Bone marrow (tissue), 2 donors: ENCODE results near the gene CCDC178.
"Not testable (repeated sequence)": the region's sequence is repeated elsewhere in the genome, so short reads cannot be mapped to it uniquely, and the experiment has no call there.

ENCODE experiments used
- DNase-seq, 2 donors: peaks; one replicate each; lab custom pipeline; 2025; lab: John Stamatoyannopoulos, UW

Gene CCDC178

DNA sequence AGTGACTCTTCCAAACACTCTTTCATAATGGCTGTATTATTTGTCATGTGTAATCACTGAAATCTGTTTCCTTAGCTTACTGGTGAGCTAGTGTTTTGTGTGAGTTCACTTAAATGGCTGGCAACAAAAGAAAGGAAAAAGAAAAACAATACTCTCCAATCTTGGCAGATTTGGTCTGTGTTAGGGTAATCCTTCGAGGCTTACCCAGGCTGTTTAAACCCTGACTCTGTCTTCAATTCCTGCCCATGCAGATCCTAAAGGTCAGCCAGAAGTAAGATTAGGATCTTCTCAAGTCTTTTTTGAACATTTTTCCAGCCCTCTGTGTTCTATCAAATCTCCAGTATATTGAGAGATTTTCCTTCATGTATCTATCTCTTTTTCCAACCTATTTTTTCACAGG lies 85.3 kb downstream of the CCDC178 start:
- no peak for DNase-seq

- DNase-seq = no peak
Observed at GRCh38 chr18:33350256-33350655, 90.3 kb downstream of the CCDC178 start.

GRCh38 chr18:33339733-33340132 lies 100.8 kb downstream of the CCDC178 start:
- not testable (repeated sequence) for DNase-seq

DNA sequence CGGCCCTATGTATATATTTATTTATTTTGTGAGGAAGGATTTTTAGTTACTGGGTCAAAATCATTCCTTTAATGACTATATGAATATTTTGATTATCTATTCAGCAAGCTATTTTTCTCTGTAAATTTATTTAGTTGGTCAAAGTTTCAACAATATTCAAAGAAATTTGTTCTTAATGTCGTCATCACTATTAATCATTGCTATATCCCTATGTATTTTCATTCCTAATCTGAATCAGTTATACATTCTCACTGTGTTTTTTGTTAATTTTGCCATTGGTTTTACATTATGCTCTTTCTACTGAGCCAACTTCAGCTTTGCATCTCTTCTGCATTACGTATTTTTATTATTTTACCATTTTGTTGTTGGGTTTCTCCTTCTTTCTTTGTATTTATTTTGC lies 105.7 kb downstream of the CCDC178 start:
- DNase-seq = no peak

DNA sequence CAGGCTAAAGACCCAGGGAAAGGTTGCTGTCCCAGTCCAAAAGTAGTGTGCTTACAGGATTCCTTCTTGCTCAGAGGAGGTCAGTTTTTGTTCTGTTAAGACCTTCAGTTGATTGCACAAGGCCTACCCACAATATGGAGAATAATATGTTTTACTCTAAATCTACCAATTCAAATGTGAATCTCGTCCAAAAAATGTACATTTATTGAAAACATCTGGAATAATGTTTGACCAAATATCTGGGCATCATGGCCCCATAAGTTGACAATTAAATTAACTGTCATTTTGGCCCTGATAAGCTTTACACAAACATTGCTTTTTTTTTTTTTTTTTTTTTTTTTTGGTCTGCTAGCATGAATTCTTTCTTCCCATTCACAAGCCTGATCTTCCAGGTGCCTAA lies 109.8 kb downstream of the CCDC178 start:
- DNase-seq = no peak

GRCh38 chr18:33326975-33327374 lies 113.5 kb downstream of the CCDC178 start:
- no peak for DNase-seq

DNA sequence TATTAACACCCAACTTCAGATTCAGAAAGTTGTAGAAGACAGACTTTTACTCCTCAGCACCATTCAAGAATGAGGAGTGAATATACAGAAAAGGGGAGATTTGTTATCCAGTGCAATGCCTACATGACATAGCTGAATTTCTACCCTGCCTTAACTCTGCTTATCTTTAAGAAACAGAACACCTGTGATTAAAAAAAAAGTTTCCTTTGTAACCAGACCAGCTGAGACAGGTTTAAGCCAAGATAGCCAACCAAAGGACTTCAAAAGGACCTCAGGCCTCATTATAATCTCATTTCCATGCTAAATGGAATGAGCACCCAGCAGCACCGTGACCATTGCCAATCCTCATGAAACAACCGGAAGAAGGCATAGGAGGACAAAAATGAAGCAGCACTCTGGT lies 122.9 kb downstream of the CCDC178 start:
- no peak for DNase-seq

- DNase-seq = no peak
Observed at GRCh38 chr18:33316146-33316587, 124.4 kb downstream of the CCDC178 start.

GRCh38 chr18:33307520-33307919 lies 133.0 kb downstream of the CCDC178 start:
- DNase-seq = no peak

DNA sequence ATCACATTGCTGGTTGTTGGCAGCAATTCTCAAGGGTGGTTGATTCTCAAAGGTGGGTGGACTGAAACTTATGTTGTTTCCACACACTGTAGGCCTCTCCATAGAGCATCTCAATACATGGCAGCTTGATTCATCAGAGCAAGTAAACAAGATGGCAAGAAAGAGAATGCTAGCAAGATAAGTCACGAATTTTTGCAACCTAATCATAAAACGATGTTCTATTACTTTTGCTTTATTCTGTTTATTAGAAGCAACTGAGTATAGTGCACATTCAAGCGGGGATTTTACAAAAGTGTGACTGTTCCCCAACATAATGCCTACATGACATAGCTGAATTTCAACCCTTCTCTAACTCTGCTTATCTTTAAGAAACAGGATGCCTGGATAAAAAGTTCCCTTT lies 136.2 kb downstream of the CCDC178 start:
- no peak for DNase-seq

DNA sequence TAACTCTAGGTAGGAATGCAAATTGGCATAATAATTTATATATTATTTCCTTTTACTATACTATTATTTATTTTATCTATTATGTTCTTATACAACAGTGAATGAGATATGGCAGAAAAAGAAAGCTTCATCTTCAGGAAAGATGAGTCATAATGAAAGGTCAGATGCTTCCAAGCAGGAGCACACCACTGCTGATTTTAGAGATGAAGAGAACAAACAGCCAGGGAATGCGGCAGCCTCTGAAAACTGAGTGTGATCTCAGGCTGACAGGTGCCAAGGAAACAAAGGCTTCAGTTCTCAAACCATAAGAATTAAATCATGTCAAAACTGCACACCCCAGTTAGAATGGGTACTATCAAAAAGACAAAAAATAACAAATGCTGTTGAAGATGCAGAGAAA lies 149.0 kb downstream of the CCDC178 start:
- DNase-seq = no peak

GRCh38 chr18:33288082-33288716 lies 152.3 kb downstream of the CCDC178 start:
- no peak for DNase-seq

GRCh38 chr18:33282709-33283333 lies 157.7 kb downstream of the CCDC178 start:
- no peak for DNase-seq

DNA sequence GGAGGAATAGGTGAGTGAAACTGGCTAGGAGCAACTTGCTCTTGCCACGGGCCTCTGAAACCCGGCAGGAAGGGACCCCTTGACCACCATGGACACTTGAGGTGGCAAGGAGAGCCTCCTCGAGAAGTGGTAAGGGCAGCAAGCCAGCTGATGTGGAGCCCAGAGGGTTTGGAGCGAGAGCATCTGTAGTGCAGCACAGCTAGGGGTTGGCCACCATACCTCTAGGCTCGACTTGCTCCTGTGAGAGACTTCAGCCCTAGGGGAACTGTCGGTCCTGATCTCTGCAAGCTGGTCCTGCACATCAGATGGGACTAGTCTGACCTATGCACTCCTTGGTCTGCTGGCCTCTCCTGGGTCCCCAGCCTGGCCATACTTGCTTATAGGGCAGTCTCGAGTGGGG lies 158.4 kb downstream of the CCDC178 start:
- no peak for DNase-seq

DNA sequence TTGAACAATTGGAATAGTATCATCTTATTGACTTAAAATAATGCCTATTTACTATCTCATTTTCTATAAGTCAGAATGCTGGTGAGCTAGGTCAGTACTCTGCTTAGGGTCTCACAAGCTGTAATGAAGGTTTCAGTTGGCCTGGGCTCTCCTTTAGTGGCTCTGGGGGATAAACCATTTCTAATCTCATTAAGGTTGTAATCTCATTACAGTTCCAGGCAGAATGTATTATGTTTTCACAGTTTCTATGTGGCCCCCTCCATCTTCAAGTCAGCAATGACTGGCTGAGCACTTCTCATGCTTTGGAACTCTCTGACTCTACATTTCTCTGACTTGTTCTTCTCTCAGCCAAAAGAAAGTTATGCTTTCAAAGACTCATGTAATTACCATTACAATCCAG lies 163.1 kb downstream of the CCDC178 start:
- DNase-seq = no peak

DNA sequence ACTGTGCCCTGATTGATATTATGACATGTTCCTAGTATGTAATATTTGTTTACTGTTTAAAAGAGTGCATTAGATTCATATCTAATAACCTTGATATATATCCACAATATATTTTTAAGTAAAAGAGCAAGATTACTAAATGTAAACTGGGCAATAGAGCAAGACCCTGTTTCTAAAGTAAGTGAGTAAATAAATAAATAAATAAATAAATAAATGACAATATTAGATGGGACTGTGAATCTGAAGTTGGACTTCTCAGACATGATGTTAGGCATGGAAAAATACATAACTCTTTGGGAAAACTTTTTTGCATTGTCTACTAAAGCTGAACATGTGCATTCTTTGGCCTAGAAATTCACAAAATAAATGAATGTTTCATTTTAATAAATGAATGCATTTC lies 164.7 kb downstream of the CCDC178 start:
- DNase-seq = no peak

DNA sequence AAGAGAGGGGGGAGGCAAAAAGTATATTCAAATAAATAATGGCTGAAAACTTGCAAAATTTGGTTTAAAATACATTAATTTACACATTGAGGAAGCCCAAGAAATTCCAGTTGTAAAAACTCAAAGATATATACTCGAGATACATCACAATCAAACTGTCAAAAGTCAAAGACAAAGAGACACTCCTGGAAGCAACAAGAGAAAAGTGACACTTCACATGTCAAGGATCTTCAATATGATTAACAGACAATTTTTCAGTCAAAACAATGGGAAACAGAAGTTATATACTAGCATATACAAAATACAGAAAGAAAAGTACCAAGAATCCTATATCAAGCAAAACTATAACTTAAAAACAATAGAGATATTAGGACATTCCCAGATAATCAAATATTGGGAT lies 170.2 kb downstream of the CCDC178 start:
- no peak for DNase-seq

GRCh38 chr18:33269223-33269622 lies 171.3 kb downstream of the CCDC178 start:
- no peak for DNase-seq

DNA sequence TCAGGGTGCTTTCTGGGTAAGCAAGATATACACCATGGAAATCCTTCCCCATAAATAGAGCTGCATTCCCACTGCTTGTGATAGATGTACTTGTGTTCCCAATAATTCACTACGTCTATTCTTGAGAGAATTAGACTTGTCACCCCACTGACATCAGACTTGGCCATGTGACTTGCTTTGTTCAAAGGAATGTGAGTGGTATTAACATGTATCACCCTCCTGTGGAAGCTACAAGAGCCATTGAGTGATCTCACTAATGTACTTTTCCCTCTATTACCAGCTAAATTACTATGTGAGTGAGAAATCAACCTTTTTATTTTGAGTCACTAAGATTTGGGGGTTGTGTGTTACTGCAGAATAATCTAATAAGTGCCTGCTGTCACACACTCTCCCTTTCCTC lies 176.0 kb downstream of the CCDC178 start:
- no peak for DNase-seq

DNA sequence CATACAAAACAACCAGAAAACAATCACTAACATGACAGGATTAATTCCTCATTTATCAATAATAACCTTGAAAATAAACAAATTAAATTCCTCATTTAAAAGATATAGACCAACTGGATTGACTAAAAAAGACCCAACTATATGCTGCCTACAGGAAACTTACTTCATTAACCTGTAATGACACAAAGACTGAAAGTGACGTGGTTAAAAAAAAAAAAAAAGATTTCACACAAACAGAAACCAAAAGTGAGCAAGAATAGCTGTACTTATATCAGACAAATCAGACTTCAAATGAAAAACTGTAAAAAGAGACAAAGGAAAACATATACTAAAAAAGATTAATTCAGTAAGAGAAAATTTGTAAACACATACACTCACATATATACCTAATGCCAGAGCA lies 201.2 kb downstream of the CCDC178 start:
- no peak for DNase-seq

GRCh38 chr18:33232318-33232626 lies 208.2 kb downstream of the CCDC178 start:
- DNase-seq = no peak

DNA sequence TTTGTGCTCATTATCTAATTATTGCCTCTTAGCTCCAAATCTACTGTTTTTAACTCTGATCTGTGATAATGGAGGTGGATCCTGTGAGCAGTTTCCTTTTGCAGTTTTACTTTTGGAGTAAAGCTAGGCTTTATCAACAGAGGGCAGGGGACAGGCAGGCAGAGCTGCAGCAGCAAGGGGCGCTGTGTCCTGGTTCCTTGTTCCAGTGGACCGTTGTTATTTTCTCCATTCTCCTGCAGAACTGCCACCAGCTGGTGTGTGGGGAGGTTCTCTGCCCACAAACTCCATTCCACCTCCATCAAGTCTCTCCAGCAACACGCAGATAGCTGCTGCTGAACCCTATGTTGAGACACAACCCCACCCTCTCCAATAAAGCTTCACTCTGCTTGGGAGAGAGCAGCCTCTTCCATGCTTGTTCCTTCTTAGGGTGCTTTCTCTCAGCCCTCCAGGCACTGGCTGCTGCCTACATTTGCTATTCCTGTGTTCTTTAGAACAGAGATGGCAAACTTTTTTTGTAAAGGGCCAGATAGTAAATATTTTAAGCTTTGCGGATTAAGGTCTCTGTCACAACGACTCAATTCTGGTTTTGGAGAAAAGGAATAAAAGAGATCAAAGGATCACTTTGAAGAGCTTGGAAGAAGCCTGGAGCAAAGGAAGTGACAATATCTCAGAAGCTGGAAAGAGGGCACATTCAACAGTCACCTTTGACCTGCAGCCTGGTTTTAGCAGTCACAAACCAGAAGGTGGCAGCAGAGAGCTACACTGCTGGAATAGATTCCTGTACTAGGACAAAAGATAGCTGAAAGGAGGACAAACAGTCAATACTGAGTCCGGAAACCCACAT lies 208.8 kb downstream of the CCDC178 start:
- peak; percentile 1 to 15 for DNase-seq

GRCh38 chr18:33212363-33212762 lies 228.2 kb downstream of the CCDC178 start:
- DNase-seq = no peak
